ENCODE data around the gene RBFOX2. TPM values are rescaled to one million over a fixed set of nuclear protein-coding genes. Genes with fewer than 3 reads are reported as not detected.

The RBFOX2 gene
- total and polyA plus RNA-seq, 3 donors from 2014 or later = 53.4 to 85.2 (median 63.9) TPM

- H3K27me3 ChIP-seq = no peaks in the 10 kb centered on the region
- peaks cover 43% of the 10 kb centered on the region for H3K4me1 ChIP-seq
- no peaks in the 10 kb centered on the region for H3K9me3 ChIP-seq
- no peaks in the 10 kb centered on the region for H3K36me3 ChIP-seq (ENCODE audit: low read depth, missing control alignments)
- no peak overlapping the region for H3K4me3 ChIP-seq
- intact Hi-C loops (cut with DNase I; ENCODE audit: low total_unique reads) = loop anchor here (10.0 kb wide), 1 partner anchor 287 kb away; no protein-coding TSS in a partner anchor
- no peak for TF ChIP-seq POLR2A (IDR thresholded peaks at IDR 0.05)
- TF ChIP-seq CTCF (IDR thresholded peaks at IDR 0.05) = no peak
- H3K27ac ChIP-seq = no peak overlapping the region
- DNase-seq = no peak
- 90% methylated on average over 2 of the region's 2 CpGs for WGBS, 2 donors
Observed at GRCh38 chr22:35911877-35912276, 116.7 kb downstream of the RBFOX2 start.

- H3K4me1 ChIP-seq = peaks cover 43% of the 10 kb centered on the region
- no peaks in the 10 kb centered on the region for H3K27me3 ChIP-seq
- TF ChIP-seq POLR2A (IDR thresholded peaks at IDR 0.05) (no peak), CTCF (IDR thresholded peaks at IDR 0.05) (no peak)
- WGBS, 2 donors = 35 to 48% methylated on average over 2 of the region's 2 CpGs
- no peaks in the 10 kb centered on the region for H3K36me3 ChIP-seq (ENCODE audit: low read depth, missing control alignments)
- peak overlapping the region in 1 of 2 donors; percentile 32 for H3K27ac ChIP-seq
- DNase-seq = no peak
- H3K4me3 ChIP-seq = no peak overlapping the region
- no peaks in the 10 kb centered on the region for H3K9me3 ChIP-seq
- intact Hi-C loops (cut with DNase I; ENCODE audit: low total_unique reads) = loop anchor here (10.0 kb wide), 1 partner anchor 286 kb away; no protein-coding TSS in a partner anchor
Observed at GRCh38 chr22:35910926-35911325, 117.7 kb downstream of the RBFOX2 start.

GRCh38 chr22:35910003-35910769, 118.4 kb downstream of the RBFOX2 start:
- no peak for DNase-seq
- Histone ChIP-seq H3K27ac (peak overlapping the region in 1 of 2 donors; percentile 32), H3K9me3 (no peaks in the 10 kb centered on the region), H3K4me1 (peaks cover 36% of the 10 kb centered on the region), H3K36me3 (ENCODE audit: low read depth, missing control alignments) (no peaks in the 10 kb centered on the region), H3K4me3 (no peak overlapping the region), H3K27me3 (no peaks in the 10 kb centered on the region)
- TF ChIP-seq POLR2A (IDR thresholded peaks at IDR 0.05) (no peak), CTCF (IDR thresholded peaks at IDR 0.05) (no peak)
- intact Hi-C loops (cut with DNase I; ENCODE audit: low total_unique reads) = loop anchor here (10.0 kb wide), 1 partner anchor 285 kb away; no protein-coding TSS in a partner anchor
- 72 to 86% methylated on average over 4 of the region's 4 CpGs for WGBS, 2 donors

GRCh38 chr22:35905894-35906293, 122.7 kb downstream of the RBFOX2 start:
- TF ChIP-seq POLR2A (IDR thresholded peaks at IDR 0.05) (no peak), CTCF (IDR thresholded peaks at IDR 0.05) (no peak)
- no peaks in the 10 kb centered on the region for H3K27me3 ChIP-seq
- H3K9me3 ChIP-seq = no peaks in the 10 kb centered on the region
- intact Hi-C loops (cut with DNase I; ENCODE audit: low total_unique reads) = no loop called here
- WGBS, 2 donors = 75 to 96% methylated on average over 1 of the region's 1 CpG
- no peak overlapping the region for H3K4me3 ChIP-seq
- peaks cover 12% of the 10 kb centered on the region for H3K4me1 ChIP-seq
- no peaks in the 10 kb centered on the region for H3K36me3 ChIP-seq (ENCODE audit: low read depth, missing control alignments)
- no peak for DNase-seq
- no peak overlapping the region for H3K27ac ChIP-seq
